AG04450 (cell line): Measurements from ENCODE around the gene STYXL2. TPM values are rescaled to one million over a fixed set of nuclear protein-coding genes. Genes with fewer than 3 reads are reported as not detected.

Source experiments
- CTCF ChIA-PET: fragments of 300-600, 350-600 bp; formaldehyde crosslinking; extraction: SDS; loops from one replicate; lab custom pipeline; 2022; ENCODE audit warnings: antibody characterized with exemption, inconsistent platforms; lab: Charles Lee
- POLR2A ChIA-PET: fragments of 350-600 bp; formaldehyde crosslinking; extraction: SDS; loops from one replicate; lab custom pipeline; 2021; ENCODE audit warnings: antibody characterized with exemption, inconsistent platforms; lab: Yijun Ruan, JAX
- DNase-seq: peaks from one replicate; pipeline ENCODE4 v3.0.0-alpha.2; 2011; ENCODE audit warnings: low read depth, low spot score
- H3K27ac ChIP-seq: one replicate; pipeline ENCODE4 v1.5.1; 2012; ENCODE audit warnings: low read depth, low read length, control low read depth
- H3K27me3 ChIP-seq: one replicate; pipeline ENCODE4 v1.6.0; 2012; ENCODE audit warnings: low read length; ENCODE audit not compliant: control insufficient read depth, insufficient read depth
- H3K4me3 ChIP-seq: 2 replicates; pipeline ENCODE4 v1.5.1; 2011; ENCODE audit warnings: mild to moderate bottlenecking, low read depth, low read length, control low read depth
- H3K9me3 ChIP-seq: 2 replicates; pipeline ENCODE4 v1.5.1; 2012; ENCODE audit warnings: low read length; ENCODE audit not compliant: control insufficient read depth, insufficient read depth
- polyA plus RNA-seq: library from polyadenylated mRNA; depleted of rRNA; stranded (reverse); fragments of >200 nt; gene quantifications from 2 replicates; pipeline ENCODE4 v1.2.3, GENCODE V29; 2011
- TF ChIP-seq, protein P1 (sequence below): IDR thresholded peaks from 2 replicates; pipeline ENCODE4 v1.5.1; 2011; ENCODE audit warnings: low read depth, low read length, control low read depth, inconsistent platforms

Gene STYXL2
- polyA plus RNA-seq, 1 experiment, result not detected

DNA sequence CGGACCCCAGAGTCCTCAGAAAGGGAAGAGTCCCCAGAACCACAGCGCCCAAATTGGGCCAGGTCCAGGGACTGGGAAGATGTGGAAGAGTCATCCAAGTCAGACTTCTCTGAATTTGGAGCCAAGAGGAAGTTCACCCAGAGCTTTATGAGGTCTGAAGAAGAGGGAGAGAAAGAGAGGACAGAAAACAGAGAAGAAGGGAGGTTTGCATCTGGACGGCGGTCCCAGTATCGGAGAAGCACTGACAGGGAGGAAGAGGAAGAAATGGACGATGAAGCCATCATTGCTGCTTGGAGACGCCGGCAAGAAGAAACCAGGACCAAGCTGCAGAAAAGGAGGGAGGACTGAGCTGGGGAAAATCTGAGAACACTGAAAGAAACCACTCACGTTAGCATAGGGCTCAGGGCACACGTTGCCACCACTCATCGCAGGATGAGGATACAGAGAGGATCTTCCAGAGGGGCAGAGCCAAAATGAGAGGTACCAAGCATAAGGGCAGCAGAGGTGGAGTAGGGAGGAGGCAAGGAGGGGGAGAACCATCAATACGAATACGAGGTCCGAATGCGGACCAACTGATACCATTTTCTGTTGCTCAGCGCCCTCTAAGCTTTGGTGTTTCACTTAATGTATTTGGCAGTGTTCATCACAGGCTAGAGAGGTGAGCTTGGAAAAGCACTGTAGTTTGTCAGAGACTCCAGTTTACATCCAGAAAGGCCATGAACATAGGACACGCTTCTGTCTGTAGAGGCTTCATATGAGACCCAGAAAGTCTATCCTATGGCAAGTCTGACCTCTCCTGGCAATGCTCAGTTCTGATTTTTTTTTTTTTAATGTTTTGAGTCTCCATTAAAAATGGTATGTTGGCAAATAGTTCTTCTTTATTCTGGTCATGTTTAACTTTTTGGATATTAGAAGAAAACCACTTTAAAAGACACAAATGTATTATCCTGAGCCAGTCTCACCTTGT, 34.7 kb downstream of the STYXL2 start:
- Histone ChIP-seq H3K9me3 (no peaks in the 10 kb centered on the region), H3K27me3 (peaks cover 3% of the 10 kb centered on the region), H3K27ac (no peak overlapping the region), H3K4me3 (no peak overlapping the region)
- CTCF ChIA-PET, result no interaction called here
- TF ChIP-seq, protein P1, sequence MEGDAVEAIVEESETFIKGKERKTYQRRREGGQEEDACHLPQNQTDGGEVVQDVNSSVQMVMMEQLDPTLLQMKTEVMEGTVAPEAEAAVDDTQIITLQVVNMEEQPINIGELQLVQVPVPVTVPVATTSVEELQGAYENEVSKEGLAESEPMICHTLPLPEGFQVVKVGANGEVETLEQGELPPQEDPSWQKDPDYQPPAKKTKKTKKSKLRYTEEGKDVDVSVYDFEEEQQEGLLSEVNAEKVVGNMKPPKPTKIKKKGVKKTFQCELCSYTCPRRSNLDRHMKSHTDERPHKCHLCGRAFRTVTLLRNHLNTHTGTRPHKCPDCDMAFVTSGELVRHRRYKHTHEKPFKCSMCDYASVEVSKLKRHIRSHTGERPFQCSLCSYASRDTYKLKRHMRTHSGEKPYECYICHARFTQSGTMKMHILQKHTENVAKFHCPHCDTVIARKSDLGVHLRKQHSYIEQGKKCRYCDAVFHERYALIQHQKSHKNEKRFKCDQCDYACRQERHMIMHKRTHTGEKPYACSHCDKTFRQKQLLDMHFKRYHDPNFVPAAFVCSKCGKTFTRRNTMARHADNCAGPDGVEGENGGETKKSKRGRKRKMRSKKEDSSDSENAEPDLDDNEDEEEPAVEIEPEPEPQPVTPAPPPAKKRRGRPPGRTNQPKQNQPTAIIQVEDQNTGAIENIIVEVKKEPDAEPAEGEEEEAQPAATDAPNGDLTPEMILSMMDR, result no peak
- no peak for DNase-seq
- POLR2A ChIA-PET, result no interaction called here

GRCh38 chr1:167130829-167131510, 37.1 kb downstream of the STYXL2 start:
- H3K4me3 ChIP-seq, result no peak overlapping the region
- no peaks in the 10 kb centered on the region for H3K9me3 ChIP-seq
- CTCF ChIA-PET, result no interaction called here
- no peak overlapping the region for H3K27ac ChIP-seq
- TF ChIP-seq, protein P1, result no peak
- H3K27me3 ChIP-seq, result no peaks in the 10 kb centered on the region
- no peak for DNase-seq
- POLR2A ChIA-PET, result no interaction called here

GRCh38 chr1:167132301-167133010, 38.6 kb downstream of the STYXL2 start:
- POLR2A ChIA-PET, result no interaction called here
- H3K4me3 ChIP-seq, result no peak overlapping the region
- H3K9me3 ChIP-seq, result no peaks in the 10 kb centered on the region
- H3K27me3 ChIP-seq, result no peaks in the 10 kb centered on the region
- CTCF ChIA-PET, result no interaction called here
- DNase-seq, result no peak
- H3K27ac ChIP-seq, result no peak overlapping the region
- TF ChIP-seq, protein P1, result no peak

DNA sequence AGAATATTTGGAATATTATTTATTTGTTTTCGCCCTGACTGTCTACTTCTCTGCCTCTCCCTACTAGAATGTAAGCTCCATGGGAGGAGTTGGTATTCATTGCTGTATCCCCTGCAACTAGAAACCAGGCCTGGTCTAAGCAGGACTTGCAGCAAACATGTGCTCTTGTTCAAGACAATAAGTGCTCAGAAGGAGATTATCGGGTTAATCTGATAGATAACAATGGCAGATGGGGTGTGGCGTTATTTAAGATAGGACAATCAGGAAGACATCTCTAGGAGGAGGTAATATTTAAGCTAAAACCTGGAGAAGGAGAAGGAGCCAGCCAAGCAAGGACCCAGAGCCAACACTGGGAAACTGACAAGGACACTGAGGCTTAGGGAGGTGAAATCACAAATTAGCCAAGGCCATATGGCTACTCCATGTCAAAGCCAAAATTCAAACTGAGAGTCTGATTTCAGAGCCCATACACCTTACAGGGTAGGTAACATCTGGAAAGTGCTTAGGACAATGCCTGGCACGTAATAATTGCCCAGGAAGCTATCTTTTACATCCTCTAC, 41.5 kb downstream of the STYXL2 start:
- no peak for DNase-seq
- POLR2A ChIA-PET, result no interaction called here
- H3K4me3 ChIP-seq, result no peak overlapping the region
- H3K27ac ChIP-seq, result no peak overlapping the region
- no peaks in the 10 kb centered on the region for H3K27me3 ChIP-seq
- TF ChIP-seq, protein P1, result no peak
- CTCF ChIA-PET, result no interaction called here
- no peaks in the 10 kb centered on the region for H3K9me3 ChIP-seq
